Common myeloid progenitor, CD34-positive (primary cell): ENCODE results near the gene CLEC20A.

Source experiments
- CTCF ChIA-PET: fragments of 350-600 bp; sonication (Branson Sonifier 250); formaldehyde crosslinking; loops from one replicate; lab custom pipeline; 2021; ENCODE audit warnings: antibody characterized with exemption; lab: Charles Lee
- POLR2A ChIA-PET: fragments of 350-600 bp; sonication (Branson Sonifier 250); formaldehyde crosslinking; loops from one replicate; lab custom pipeline; 2021; ENCODE audit warnings: antibody characterized with exemption; lab: Charles Lee
- DNase-seq, 3 donors: peaks; one replicate each; pipeline versions ENCODE4 v3.0.0 to v3.0.0-alpha.2; 2013
- H3K27ac ChIP-seq, 2 experiments: 1 replicate in 1 of 2; 2 replicates in 1 of 2; pipeline ENCODE4 v1.7.0; 2013; ENCODE audit warnings: inconsistent platforms in 2 of 2, low read length in 2 of 2, mild to moderate bottlenecking in 2 of 2, low read depth in 1 of 2, moderate library complexity in 1 of 2; ENCODE audit not compliant: severe bottlenecking in 2 of 2, insufficient read depth in 1 of 2, poor library complexity in 1 of 2
- H3K27me3 ChIP-seq, 5 experiments: replicated peaks in 2 of 5; 1 replicate in 3 of 5; 2 replicates in 2 of 5; pipeline versions ENCODE4 v1.6.1 to v1.7.0; 2013; ENCODE audit warnings: low read length in 4 of 5, mild to moderate bottlenecking in 2 of 5, moderate library complexity in 2 of 5, inconsistent platforms in 1 of 5; ENCODE audit not compliant: insufficient read depth in 5 of 5, control insufficient read depth in 4 of 5
- H3K36me3 ChIP-seq, 4 experiments: 1 replicate in 2 of 4; 2 replicates in 2 of 4; pipeline versions ENCODE4 v1.6.1 to v1.7.0; 2013; ENCODE audit warnings: low read length in 3 of 4, control low read depth in 1 of 4, mild to moderate bottlenecking in 1 of 4; ENCODE audit not compliant: control insufficient read depth in 4 of 4, insufficient read depth in 4 of 4
- H3K4me1 ChIP-seq, 4 experiments: 1 replicate in 3 of 4; 2 replicates in 1 of 4; pipeline versions ENCODE4 v1.6.1 to v1.7.1; 2013; ENCODE audit warnings: low read length in 3 of 4, mild to moderate bottlenecking in 3 of 4, control low read depth in 1 of 4, inconsistent platforms in 1 of 4, moderate library complexity in 1 of 4; ENCODE audit not compliant: control insufficient read depth in 4 of 4, insufficient read depth in 4 of 4; ENCODE audit errors: control extremely low read depth in 1 of 4
- H3K4me3 ChIP-seq, 7 experiments: 1 replicate in 4 of 7; 2 replicates in 3 of 7; pipeline versions ENCODE4 v1.5.1 to v1.7.0; 2013; ENCODE audit warnings: mild to moderate bottlenecking in 7 of 7, low read length in 6 of 7, moderate library complexity in 6 of 7, inconsistent platforms in 2 of 7, low read depth in 2 of 7, control low read depth in 1 of 7; ENCODE audit not compliant: insufficient read depth in 4 of 7, control insufficient read depth in 1 of 7; ENCODE audit errors: extremely low read depth in 1 of 7
- H3K9me3 ChIP-seq, 5 experiments: 1 replicate in 4 of 5; 2 replicates in 1 of 5; pipeline versions ENCODE4 v1.6.1 to v1.7.1; 2013; ENCODE audit warnings: low read length in 4 of 5, mild to moderate bottlenecking in 2 of 5, inconsistent platforms in 1 of 5, low read depth in 1 of 5, moderate library complexity in 1 of 5; ENCODE audit not compliant: control insufficient read depth in 4 of 5, insufficient read depth in 2 of 5; ENCODE audit errors: control extremely low read depth in 1 of 5
- WGBS: methylation state at CpG from one replicate; pipeline ENCODE4 v1.1.5; 2013; ENCODE audit not compliant: insufficient coverage; 5-methylcytosine and 5-hydroxymethylcytosine counted together

The CLEC20A gene

GRCh38 chr1:178465011-178465410 lies 31.8 kb downstream of the CLEC20A start:
- no peak overlapping the region for H3K27ac ChIP-seq
- no peaks in the 10 kb centered on the region for H3K9me3 ChIP-seq
- ChIA-PET POLR2A (no interaction called here), CTCF (interaction anchor here (0.7 to 1.3 kb wide), 2 partner anchors 11 to 15 kb away, joined by 3 to 4 read pairs; no protein-coding TSS in a partner anchor)
- no peaks in the 10 kb centered on the region for H3K4me1 ChIP-seq
- DNase-seq = no peak
- no peak overlapping the region for H3K4me3 ChIP-seq
- no peaks in the 10 kb centered on the region for H3K27me3 ChIP-seq
- peaks cover 0 to 5% (median 5%) of the 10 kb centered on the region in 4 experiments for H3K36me3 ChIP-seq

- no peak for DNase-seq
- H3K9me3 ChIP-seq = no peaks in the 10 kb centered on the region
- H3K27me3 ChIP-seq = no peaks in the 10 kb centered on the region
- H3K4me1 ChIP-seq = no peaks in the 10 kb centered on the region
- H3K27ac ChIP-seq = no peak overlapping the region
- peaks cover 0 to 5% (median 5%) of the 10 kb centered on the region in 4 experiments for H3K36me3 ChIP-seq
- CTCF ChIA-PET = interaction anchor here (0.7 to 1.3 kb wide), 2 partner anchors 11 to 15 kb away, joined by 3 to 4 read pairs; no protein-coding TSS in a partner anchor
- no peak overlapping the region for H3K4me3 ChIP-seq
- POLR2A ChIA-PET = no interaction called here
These were observed 32.2 kb downstream of the CLEC20A start for GRCh38 chr1:178464566-178464965.

DNA sequence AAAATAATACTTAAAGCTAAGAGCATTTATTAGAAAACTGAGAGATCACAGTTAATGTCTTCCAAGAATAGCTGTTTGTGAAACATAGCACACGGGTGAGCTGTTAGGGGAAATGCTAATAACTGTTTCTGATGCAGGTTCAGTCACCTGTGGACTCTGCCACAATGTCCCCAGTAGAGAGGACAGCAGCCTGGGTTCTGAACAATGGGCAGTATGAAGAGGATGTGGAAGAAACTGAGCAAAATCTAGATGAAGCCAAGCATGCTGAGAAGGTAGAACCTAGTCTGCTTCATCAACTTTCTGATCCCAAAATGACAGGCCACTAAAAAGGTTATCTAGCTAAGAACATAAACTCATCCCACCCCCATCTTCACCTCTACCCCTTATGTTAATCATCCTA lies 32.6 kb downstream of the CLEC20A start:
- no peaks in the 10 kb centered on the region for H3K27me3 ChIP-seq
- no peaks in the 10 kb centered on the region for H3K4me1 ChIP-seq
- ChIA-PET POLR2A (no interaction called here), CTCF (interaction anchor here (1.3 kb wide), 1 partner anchor 15 kb away, joined by 3 read pairs; no protein-coding TSS in a partner anchor)
- H3K4me3 ChIP-seq = no peak overlapping the region
- peaks cover 0 to 5% (median 5%) of the 10 kb centered on the region in 4 experiments for H3K36me3 ChIP-seq
- H3K9me3 ChIP-seq = no peaks in the 10 kb centered on the region
- DNase-seq = no peak
- H3K27ac ChIP-seq = no peak overlapping the region
- WGBS = 100% methylated on average over 1 of the region's 1 CpG

GRCh38 chr1:178461701-178462100 lies 35.1 kb downstream of the CLEC20A start:
- no peak for DNase-seq
- no peak overlapping the region for H3K4me3 ChIP-seq
- peaks cover 0 to 5% (median 0%) of the 10 kb centered on the region in 4 experiments for H3K36me3 ChIP-seq
- no peaks in the 10 kb centered on the region for H3K27me3 ChIP-seq
- WGBS = 97% methylated on average over 4 of the region's 4 CpGs
- H3K4me1 ChIP-seq = no peaks in the 10 kb centered on the region
- CTCF ChIA-PET = no interaction called here
- H3K27ac ChIP-seq = no peak overlapping the region
- POLR2A ChIA-PET = no interaction called here
- H3K9me3 ChIP-seq = no peaks in the 10 kb centered on the region

DNA sequence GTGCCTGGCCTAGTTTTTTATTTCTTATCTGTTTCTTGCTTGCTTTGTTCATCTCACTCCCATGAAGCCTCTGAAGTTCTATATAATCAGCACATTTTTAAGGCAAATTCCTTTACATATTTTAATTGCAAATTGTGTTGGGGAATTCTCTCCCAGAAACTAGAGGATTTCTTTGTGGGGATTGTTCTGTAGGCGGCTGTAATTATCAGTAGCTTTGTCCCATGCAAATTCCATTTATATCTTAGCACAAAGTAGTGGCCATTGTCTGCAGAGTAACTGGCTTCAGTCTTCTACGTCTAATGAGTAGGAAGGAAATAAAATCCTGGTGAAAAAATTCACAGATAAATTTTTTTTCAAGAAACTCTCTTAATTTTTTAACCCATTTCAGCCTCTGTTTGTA lies 35.7 kb downstream of the CLEC20A start:
- H3K9me3 ChIP-seq = no peaks in the 10 kb centered on the region
- peaks cover 0 to 5% (median 0%) of the 10 kb centered on the region in 4 experiments for H3K36me3 ChIP-seq
- no peak for DNase-seq
- H3K27ac ChIP-seq = no peak overlapping the region
- H3K4me1 ChIP-seq = no peaks in the 10 kb centered on the region
- no peak overlapping the region for H3K4me3 ChIP-seq
- ChIA-PET POLR2A (no interaction called here), CTCF (no interaction called here)
- no CpG with 5 or more reads among the region's 2 CpGs for WGBS
- no peaks in the 10 kb centered on the region for H3K27me3 ChIP-seq

DNA sequence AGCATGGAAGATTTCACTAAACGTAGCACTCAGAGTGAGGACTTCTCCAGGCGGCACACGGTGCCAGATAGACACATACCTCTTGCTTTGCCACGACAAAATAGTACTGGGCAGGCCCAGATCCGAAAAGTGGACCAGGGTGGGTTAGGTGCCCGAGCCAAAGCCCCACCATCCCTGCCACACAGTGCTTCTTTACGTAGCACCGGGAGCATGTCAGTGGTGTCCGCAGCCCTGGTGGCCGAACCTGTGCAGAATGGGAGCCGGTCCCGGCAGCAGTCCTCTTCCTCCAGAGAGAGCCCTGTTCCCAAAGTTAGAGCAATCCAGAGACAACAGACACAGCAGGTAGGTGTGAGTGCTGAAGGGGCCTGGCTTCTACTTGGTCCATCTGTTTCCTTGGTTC lies 38.6 kb downstream of the CLEC20A start:
- DNase-seq = no peak
- H3K27ac ChIP-seq = no peak overlapping the region
- H3K36me3 ChIP-seq = peaks cover 0 to 5% (median 0%) of the 10 kb centered on the region in 4 experiments
- WGBS = 96% methylated on average over 9 of the region's 12 CpGs
- no peaks in the 10 kb centered on the region for H3K4me1 ChIP-seq
- no peaks in the 10 kb centered on the region for H3K27me3 ChIP-seq
- no peaks in the 10 kb centered on the region for H3K9me3 ChIP-seq
- ChIA-PET CTCF (no interaction called here), POLR2A (no interaction called here)
- no peak overlapping the region for H3K4me3 ChIP-seq

- peaks cover 0 to 5% (median 0%) of the 10 kb centered on the region in 4 experiments for H3K36me3 ChIP-seq
- H3K27me3 ChIP-seq = no peaks in the 10 kb centered on the region
- ChIA-PET CTCF (no interaction called here), POLR2A (no interaction called here)
- no peaks in the 10 kb centered on the region for H3K4me1 ChIP-seq
- H3K4me3 ChIP-seq = no peak overlapping the region
- 97% methylated on average over 5 of the region's 5 CpGs for WGBS
- H3K27ac ChIP-seq = no peak overlapping the region
- H3K9me3 ChIP-seq = no peaks in the 10 kb centered on the region
- DNase-seq = no peak
These were observed 39.1 kb downstream of the CLEC20A start for GRCh38 chr1:178457651-178458050.
